CD4-positive, CD25-positive, alpha-beta regulatory T cell (primary cell): ENCODE data around the gene SYP. TPM values are rescaled to one million over a fixed set of nuclear protein-coding genes. Genes with fewer than 3 reads are reported as not detected.
"Not testable (repeated sequence)": the region's sequence is repeated elsewhere in the genome, so short reads cannot be mapped to it uniquely, and the experiment has no call there.

Experiments used
- ATAC-seq, 2 donors: fragments of 150-1000 bp; cut with Tn5 transposase; one replicate each; pipeline ENCODE4 v1.10.0; 2021; ENCODE audit warnings: low read depth in 2 of 2, moderate number of reproducible peaks in 2 of 2, moderate library complexity in 1 of 2
- DNase-seq, 3 donors: peaks; one replicate each; pipeline versions ENCODE4 v3.0.0 to v3.0.0-alpha.2; 2012 to 2022; ENCODE audit warnings: mixed read lengths in 1 of 3
- H3K27ac ChIP-seq: one replicate; pipeline ENCODE4 v1.7.0; 2013; ENCODE audit warnings: mild to moderate bottlenecking, low read length; ENCODE audit not compliant: insufficient read depth, poor library complexity, severe bottlenecking
- H3K27me3 ChIP-seq: one replicate; pipeline ENCODE4 v1.7.0; 2013; ENCODE audit warnings: low read length; ENCODE audit not compliant: control insufficient read depth, insufficient read depth
- H3K36me3 ChIP-seq: one replicate; pipeline ENCODE4 v1.7.0; 2013; ENCODE audit warnings: mild to moderate bottlenecking, low read length, moderate library complexity; ENCODE audit not compliant: control insufficient read depth, insufficient read depth
- H3K4me1 ChIP-seq: 2 replicates; pipeline ENCODE4 v1.7.0; 2013; ENCODE audit warnings: mild to moderate bottlenecking, low read length; ENCODE audit not compliant: insufficient read depth, control insufficient read depth, poor library complexity, severe bottlenecking
- H3K4me3 ChIP-seq: one replicate; pipeline ENCODE4 v1.7.0; 2013; ENCODE audit warnings: low read depth, mild to moderate bottlenecking, low read length, moderate library complexity
- H3K9me3 ChIP-seq, 2 experiments: 1 replicate in 1 of 2; 2 replicates in 1 of 2; pipeline ENCODE4 v1.7.0; 2013; ENCODE audit warnings: low read length in 2 of 2, mild to moderate bottlenecking in 1 of 2, moderate library complexity in 1 of 2; ENCODE audit not compliant: control insufficient read depth in 2 of 2
- H3K27ac Mint-ChIP-seq, 3 donors: one replicate each; pipeline ENCODE4 v1.8.0; 2020 to 2022; ENCODE audit warnings: mild to moderate bottlenecking in 3 of 3, mixed read lengths in 3 of 3, moderate library complexity in 2 of 3
- H3K27me3 Mint-ChIP-seq: one replicate; pipeline ENCODE4 v1.8.0; 2022; ENCODE audit warnings: mild to moderate bottlenecking, mixed read lengths
- H3K36me3 Mint-ChIP-seq: one replicate; pipeline ENCODE4 v1.8.0; 2020; ENCODE audit warnings: mixed read lengths
- H3K4me1 Mint-ChIP-seq, 4 donors: one replicate each; pipeline ENCODE4 v1.8.0; 2020 to 2022; ENCODE audit warnings: mixed read lengths in 4 of 4, mild to moderate bottlenecking in 1 of 4
- H3K4me3 Mint-ChIP-seq, 4 donors: one replicate each; pipeline ENCODE4 v1.8.0; 2020 to 2022; ENCODE audit warnings: mild to moderate bottlenecking in 4 of 4, mixed read lengths in 4 of 4, moderate library complexity in 3 of 4
- H3K9me3 Mint-ChIP-seq, 7 donors: one replicate each; pipeline ENCODE4 v1.8.0; 2020 to 2022; ENCODE audit warnings: mixed read lengths in 7 of 7, mild to moderate bottlenecking in 3 of 7, moderate library complexity in 2 of 7
- polyA plus RNA-seq, 4 donors: library from polyadenylated mRNA; unstranded; fragments of 300-500 nt; fragmentation: Illumina TruSeq; gene quantifications; one replicate each; pipeline ENCODE4 v1.2.3, GENCODE V29; 2021
- total RNA-seq: library from RNA; stranded (reverse); gene quantifications from one replicate; pipeline ENCODE4 v1.2.3, GENCODE V29; 2022

SYP gene
- total and polyA plus RNA-seq, 5 donors from 2014 or later = 0.67 to 1.3 (median 0.89) TPM

DNA sequence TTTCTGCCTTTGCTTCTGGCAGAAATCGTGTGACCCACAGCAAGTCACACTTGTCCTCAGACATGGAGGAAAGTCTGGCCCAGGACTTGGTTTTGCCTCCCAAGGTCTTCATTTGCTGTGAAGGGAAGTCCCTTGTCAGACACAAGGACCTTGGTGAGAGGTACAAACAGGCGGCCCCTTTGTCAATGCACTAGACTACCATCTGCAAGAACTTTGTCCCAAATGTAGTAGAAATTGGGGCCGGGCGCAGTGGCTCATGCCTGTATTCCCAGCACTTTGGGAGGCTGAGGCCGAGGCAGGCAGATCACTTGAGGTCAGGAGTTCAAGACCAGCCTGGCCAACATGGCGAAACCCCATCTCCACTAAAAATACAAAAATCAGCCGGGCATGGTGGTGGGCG, 26.4 kb downstream of the SYP start:
- DNase-seq, H3K9me3 Mint-ChIP-seq, H3K27me3 Mint-ChIP-seq, H3K36me3 Mint-ChIP-seq, H3K4me3 ChIP-seq, H3K9me3 ChIP-seq, H3K27ac Mint-ChIP-seq, H3K27me3 ChIP-seq, ATAC-seq: not testable (repeated sequence)
- Histone ChIP-seq H3K4me1 (peaks cover 10% of the 10 kb centered on the region), H3K36me3 (peaks cover 11% of the 10 kb centered on the region), H3K27ac (peak overlapping the region; percentile 73)
- Mint-ChIP-seq H3K4me1 (peaks cover 0 to 31% (median 7%) of the 10 kb centered on the region in 4 donors), H3K4me3 (peak overlapping the region in 2 of 4 donors; percentile 36 to 90)

DNA sequence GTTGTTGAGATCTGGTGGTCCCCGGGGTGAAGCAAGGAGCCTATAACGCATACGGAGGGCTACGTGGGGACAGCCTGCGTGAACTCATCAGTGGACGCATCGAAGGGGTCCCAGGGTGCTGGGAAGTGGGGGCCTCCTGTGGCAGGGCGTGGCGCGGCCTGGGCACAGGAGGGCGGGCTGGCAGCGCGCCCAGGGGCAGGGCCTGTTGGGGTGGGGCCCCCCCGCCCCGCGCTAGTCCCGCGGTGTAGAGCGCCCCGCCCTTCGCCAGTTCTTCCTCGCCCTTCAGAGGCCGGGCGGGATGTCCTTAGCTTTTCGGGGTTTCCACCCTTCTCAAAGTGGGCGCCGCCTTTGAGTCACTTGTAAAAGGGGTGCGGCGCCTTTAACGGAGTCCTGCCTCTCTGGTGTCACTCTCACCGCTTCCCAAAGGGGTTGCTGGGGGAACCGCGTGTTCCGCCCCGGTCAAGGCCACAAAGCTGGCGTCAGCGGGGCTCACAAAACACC, 27.7 kb downstream of the SYP start:
- Mint-ChIP-seq H3K9me3 (peaks cover 0 to 1% (median 0%) of the 10 kb centered on the region in 7 donors), H3K27me3 (peaks cover 2% of the 10 kb centered on the region), H3K27ac (peak overlapping the region in 2 of 3 donors; percentile 79 to 85), H3K4me3 (peak overlapping the region; percentile 88 to 91 (median 90)), H3K36me3 (no peaks in the 10 kb centered on the region), H3K4me1 (peaks cover 0 to 38% (median 10%) of the 10 kb centered on the region in 4 donors)
- H3K4me1 ChIP-seq = peaks cover 15% of the 10 kb centered on the region
- DNase-seq (peak; percentile 37 to 89 (median 60)), ATAC-seq (peak; percentile 72 to 73)
- peaks cover 11% of the 10 kb centered on the region for H3K36me3 ChIP-seq
- H3K4me3 ChIP-seq = peak overlapping the region; percentile 74
- no peaks in the 10 kb centered on the region for H3K27me3 ChIP-seq
- peak overlapping the region; percentile 73 for H3K27ac ChIP-seq
- no peaks in the 10 kb centered on the region for H3K9me3 ChIP-seq

DNA sequence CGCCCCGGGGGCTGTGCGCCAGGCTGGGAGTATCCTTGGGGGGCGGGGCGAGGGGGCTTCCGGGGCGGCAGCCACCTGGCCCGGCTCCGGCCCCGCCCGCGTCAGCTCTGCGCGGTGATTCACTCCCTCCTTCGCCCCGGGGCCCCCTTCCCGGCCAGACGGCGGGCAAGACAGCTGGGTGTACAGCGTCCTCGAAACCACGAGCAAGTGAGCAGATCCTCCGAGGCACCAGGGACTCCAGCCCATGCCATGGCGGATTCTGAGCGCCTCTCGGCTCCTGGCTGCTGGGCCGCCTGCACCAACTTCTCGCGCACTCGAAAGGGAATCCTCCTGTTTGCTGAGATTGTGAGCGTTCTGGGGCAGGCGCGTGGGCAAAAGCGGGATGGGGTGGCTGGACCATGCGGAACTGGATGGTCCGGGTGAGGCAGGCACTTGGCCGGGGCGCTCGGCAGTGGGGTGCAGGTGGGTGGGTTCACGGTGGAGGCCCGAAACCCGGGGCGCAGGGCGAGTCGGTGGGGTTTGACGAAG, 28.2 kb downstream of the SYP start, which contains the start of gene PLP2:
PLP2 (plus strand) TSS at position 147 of the 528 bp plus-strand sequence; CDS start at position 250, 103 bp downstream.
- no peaks in the 10 kb centered on the region for H3K27me3 Mint-ChIP-seq
- DNase-seq (peak; percentile 32 to 67 (median 59)), ATAC-seq (peak; percentile 59 to 60)
- H3K27ac Mint-ChIP-seq = peak within 1 kb of the TSS in 2 of 3 donors; percentile 79 to 85
- H3K4me1 Mint-ChIP-seq = peaks cover 0 to 40% (median 9%) of the 10 kb centered on the region in 4 donors
- peaks cover 0 to 1% (median 0%) of the 10 kb centered on the region in 7 donors for H3K9me3 Mint-ChIP-seq
- H3K4me1 ChIP-seq = peaks cover 20% of the 10 kb centered on the region
- H3K27ac ChIP-seq = peak within 1 kb of the TSS; percentile 73
- H3K4me3 ChIP-seq = peak within 1 kb of the TSS; percentile 74
- H3K36me3 ChIP-seq = peaks cover 11% of the 10 kb centered on the region
- H3K27me3 ChIP-seq = no peaks in the 10 kb centered on the region
- no peaks in the 10 kb centered on the region for H3K36me3 Mint-ChIP-seq
- H3K9me3 ChIP-seq = no peaks in the 10 kb centered on the region
- peak within 1 kb of the TSS; percentile 88 to 91 (median 90) for H3K4me3 Mint-ChIP-seq

DNA sequence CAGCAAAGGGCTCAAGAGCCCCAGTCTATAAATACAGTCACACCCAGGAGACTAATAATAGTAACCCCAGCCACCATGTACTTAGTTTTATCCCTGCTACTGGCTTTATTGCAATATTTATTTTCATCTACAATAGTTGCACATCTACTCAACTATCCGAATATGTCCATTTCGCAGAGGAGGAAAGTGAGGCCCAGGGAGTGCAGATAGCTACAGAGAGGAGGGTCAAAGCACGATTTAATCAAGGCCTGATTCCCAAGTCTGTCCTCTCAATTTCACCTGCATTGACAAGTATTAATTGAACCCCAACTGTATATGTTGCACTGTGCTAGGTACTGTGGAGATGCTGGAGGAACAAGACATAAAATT, 32.3 kb downstream of the SYP start:
- Mint-ChIP-seq H3K4me3 (peak overlapping the region; percentile 75 to 95 (median 90)), H3K27me3 (no peaks in the 10 kb centered on the region), H3K9me3 (peaks cover 0 to 1% (median 0%) of the 10 kb centered on the region in 7 donors), H3K4me1 (peaks cover 0 to 48% (median 13%) of the 10 kb centered on the region in 4 donors), H3K36me3 (no peaks in the 10 kb centered on the region), H3K27ac (peak overlapping the region; percentile 83 to 94 (median 90))
- Histone ChIP-seq H3K27me3 (no peaks in the 10 kb centered on the region), H3K36me3 (no peaks in the 10 kb centered on the region), H3K4me1 (peaks cover 30% of the 10 kb centered on the region), H3K27ac (peak overlapping the region; percentile 81), H3K4me3 (peak overlapping the region; percentile 52), H3K9me3 (no peaks in the 10 kb centered on the region)
- ATAC-seq (no peak), DNase-seq (no peak)

DNA sequence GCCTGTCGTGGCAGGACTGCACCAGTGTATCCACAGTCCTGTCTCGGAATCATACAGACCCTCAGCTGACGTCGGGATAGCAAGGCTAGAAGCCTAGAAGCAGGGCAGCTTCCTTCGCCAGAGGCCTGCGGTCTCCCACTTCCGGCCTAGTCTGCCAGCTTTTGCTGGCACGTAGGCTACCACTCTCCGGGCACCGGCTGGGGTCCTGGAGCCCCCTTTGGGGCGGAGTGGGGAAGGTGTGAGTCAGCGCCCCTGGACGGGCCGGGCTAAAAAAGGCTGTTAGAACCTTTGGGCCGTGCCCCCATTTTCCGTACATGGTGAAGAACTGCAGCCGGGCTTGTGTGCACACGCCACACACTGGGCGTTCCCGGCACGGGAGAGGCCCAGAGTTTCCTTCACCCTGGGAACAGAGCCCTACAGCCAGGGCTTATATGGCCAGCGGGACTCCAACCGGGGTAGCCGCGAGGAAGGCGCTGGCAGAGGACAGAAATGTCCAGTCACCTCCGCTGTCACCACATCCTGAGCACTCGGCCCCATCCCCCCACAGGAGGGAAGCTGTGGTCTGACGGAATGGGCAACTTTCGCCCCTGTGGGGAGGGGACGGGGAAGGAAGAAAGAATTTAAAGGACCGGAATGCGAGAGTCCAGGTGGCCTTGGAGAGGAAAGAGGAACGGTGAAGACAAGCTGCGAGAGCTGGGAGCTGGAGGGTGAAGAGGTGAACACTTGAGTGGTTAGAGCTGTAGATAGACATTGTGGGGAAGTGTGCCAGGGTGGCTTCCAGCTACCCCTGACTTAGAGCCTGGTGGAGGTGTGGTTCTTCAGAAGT, 32.9 kb downstream of the SYP start:
- peaks cover 27% of the 10 kb centered on the region for H3K4me1 ChIP-seq
- H3K36me3 Mint-ChIP-seq = no peaks in the 10 kb centered on the region
- peak overlapping the region; percentile 81 for H3K27ac ChIP-seq
- DNase-seq (peak; percentile 52 to 74 (median 54)), ATAC-seq (peak; percentile 9 to 19)
- H3K9me3 Mint-ChIP-seq = peaks cover 0 to 1% (median 0%) of the 10 kb centered on the region in 7 donors
- no peaks in the 10 kb centered on the region for H3K36me3 ChIP-seq
- H3K27me3 Mint-ChIP-seq = no peaks in the 10 kb centered on the region
- H3K4me3 Mint-ChIP-seq = peak overlapping the region; percentile 75 to 95 (median 90)
- peaks cover 0 to 46% (median 11%) of the 10 kb centered on the region in 4 donors for H3K4me1 Mint-ChIP-seq
- H3K4me3 ChIP-seq = peak overlapping the region; percentile 74
- H3K9me3 ChIP-seq = no peaks in the 10 kb centered on the region
- H3K27ac Mint-ChIP-seq = peak overlapping the region; percentile 90 to 97 (median 94)
- H3K27me3 ChIP-seq = no peaks in the 10 kb centered on the region

DNA sequence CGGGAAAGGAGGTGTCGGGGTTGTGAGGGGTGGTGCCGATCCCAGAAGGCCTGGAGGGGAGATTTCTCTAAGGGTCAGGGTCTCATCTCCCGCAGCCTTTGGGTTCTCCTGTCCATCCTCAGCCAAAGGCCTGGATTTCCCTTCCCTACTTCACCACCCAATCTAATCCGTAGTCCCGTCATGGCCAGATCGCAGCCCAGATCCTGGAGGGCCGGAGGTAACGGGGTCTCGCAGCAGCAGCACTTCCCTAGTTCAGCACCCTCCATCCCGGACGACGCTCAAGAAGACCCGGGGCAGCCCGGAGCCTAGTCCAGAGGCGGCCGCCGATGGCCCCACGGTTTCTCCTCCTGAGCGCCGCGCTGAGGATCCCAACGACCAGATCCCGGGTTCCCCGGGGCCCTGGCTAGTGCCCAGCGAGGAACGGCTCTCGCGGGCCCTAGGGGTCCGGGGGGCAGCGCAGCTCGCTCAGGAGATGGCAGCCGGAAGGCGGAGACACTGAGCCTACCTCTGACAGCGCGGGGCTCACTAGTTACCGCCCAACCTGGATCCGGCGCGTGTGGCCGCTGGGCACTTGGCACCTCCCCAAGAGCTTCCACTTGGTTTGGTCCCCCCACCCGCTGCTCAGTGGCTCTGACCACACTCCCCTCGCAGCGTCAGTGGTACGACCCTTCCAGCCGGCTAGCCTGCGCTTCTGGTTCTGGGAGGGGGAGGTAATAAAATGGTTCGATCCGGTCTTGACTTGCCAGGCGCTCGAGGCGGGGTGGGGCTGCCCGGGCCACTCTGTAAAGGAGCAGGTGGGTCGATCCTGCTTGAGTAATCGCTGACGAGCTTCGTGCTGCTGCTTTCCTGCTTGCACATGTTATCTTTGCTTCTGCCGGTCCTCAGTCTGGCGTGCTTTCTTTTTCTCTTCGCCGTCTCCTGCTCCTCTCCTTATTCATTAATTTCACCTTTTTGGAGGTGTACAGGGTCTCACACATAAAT, 33.8 kb downstream of the SYP start:
- DNase-seq (peak; percentile 67 to 85 (median 75)), ATAC-seq (peak; percentile 66 to 73)
- peak overlapping the region; percentile 74 for H3K4me3 ChIP-seq
- Mint-ChIP-seq H3K9me3 (peaks cover 0 to 1% (median 0%) of the 10 kb centered on the region in 7 donors), H3K36me3 (no peaks in the 10 kb centered on the region), H3K4me1 (peaks cover 0 to 42% (median 14%) of the 10 kb centered on the region in 4 donors), H3K27ac (peak overlapping the region; percentile 90 to 97 (median 94)), H3K4me3 (peak overlapping the region; percentile 75 to 95 (median 90)), H3K27me3 (no peaks in the 10 kb centered on the region)
- no peaks in the 10 kb centered on the region for H3K9me3 ChIP-seq
- H3K27me3 ChIP-seq = no peaks in the 10 kb centered on the region
- H3K36me3 ChIP-seq = no peaks in the 10 kb centered on the region
- peaks cover 27% of the 10 kb centered on the region for H3K4me1 ChIP-seq
- peak overlapping the region; percentile 81 for H3K27ac ChIP-seq
